SK-N-DZ (cell line): Measurements from ENCODE around the gene EPHB3.

Source experiments
- DNase-seq: peaks from one replicate; pipeline ENCODE4 v3.0.0-alpha.2; 2015; ENCODE audit warnings: low spot score

EPHB3 gene

GRCh38 chr3:184543256-184543655, 18.3 kb upstream of the EPHB3 start:
- DNase-seq: no peak

GRCh38 chr3:184543843-184544512, 17.6 kb upstream of the EPHB3 start:
- DNase-seq: peak; percentile 89

DNA sequence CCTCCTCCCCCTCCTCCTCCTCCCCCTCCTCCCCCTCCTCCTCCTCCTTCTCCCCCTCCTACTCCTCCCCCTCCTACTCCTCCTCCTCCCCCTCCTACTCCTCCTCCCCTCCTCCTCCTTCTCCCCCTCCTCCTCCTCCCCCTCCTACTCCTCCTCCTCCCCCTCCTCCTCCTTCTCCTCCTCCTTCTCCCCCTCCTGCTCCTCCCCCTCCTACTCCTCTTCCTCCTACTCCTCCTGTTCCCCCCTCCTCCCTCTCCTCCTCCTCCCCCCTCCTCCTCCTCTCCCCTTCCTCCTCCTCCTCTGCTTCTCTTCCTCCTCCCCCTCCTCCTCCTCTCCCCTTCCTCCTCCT, 17.1 kb upstream of the EPHB3 start:
- no peak for DNase-seq

DNA sequence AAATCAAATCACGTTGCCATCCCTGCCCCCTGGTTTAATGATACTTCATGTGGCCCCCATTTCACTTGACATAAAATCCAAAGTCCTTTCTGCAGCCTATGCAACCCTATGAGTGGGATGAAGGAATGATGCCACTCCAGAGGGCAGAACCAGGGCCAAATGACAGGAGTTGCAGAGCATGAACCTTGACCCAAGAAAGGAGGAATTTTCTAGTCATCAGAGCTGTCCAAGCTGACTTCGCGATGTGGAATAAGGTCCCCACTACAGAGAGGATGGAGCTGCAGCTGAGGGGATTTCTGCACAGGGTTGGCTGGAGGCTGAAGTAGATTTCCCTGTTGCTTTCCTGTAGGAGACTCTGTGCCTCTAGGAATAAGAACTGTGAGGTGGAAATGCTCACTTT, 15.8 kb upstream of the EPHB3 start:
- DNase-seq: no peak

DNA sequence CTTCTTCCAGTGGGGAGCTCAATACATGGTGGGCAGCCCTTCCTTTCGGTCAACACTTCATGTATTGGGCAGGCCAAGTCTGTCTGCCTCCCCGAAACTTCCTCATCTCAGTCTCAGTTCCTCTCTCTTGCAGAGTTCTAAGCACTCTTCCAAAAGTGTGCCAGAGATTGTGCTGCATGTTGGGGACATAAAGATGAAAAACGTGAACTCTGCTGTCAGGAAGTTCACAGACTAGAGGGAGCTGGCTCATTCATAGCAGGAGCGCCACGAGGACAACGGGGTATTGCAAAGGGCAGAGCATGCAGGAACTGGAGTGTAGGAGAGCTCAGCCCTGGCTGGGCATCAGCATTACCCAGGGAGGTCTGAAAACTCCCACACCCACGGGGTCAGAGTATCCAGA, 15.3 kb upstream of the EPHB3 start:
- no peak for DNase-seq

DNA sequence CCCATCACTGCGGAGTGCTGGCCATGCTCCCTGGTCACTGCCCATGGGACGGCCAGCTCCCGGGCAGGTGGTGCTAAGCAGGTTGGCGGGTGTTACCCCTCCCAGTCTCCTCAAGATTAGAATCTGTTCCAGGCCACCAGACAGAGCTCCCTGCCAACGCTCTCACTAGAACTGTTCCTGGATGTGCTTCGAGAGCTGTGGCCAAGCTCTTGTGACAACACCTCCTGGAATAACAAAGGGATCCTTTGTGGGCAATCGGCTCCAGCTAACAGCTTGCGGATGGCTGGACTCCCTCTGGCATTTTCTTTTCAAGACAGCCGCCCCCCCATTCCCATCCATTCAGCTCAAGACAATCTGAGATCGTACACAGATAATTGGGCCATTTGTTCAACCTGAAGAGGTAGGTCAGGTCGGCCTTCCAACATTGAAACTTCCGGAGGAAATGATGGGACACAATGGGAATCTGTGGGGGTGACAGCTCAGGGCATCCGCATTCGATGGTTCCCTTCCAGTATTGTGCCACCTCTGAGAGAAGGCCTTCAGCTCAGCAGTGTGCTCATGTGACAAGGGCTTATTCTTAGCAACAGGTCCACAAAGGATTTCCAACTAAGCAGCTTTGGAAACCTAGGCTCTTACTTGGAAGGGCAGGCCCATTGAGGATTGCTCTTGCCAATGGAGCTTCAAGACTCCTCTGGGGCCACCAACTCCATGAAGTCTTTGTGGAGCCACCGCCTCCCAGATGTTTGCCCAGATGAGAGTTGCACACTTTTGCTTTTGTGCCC, 11.6 kb upstream of the EPHB3 start:
- DNase-seq: no peak

- DNase-seq: no peak
Measured at GRCh38 chr3:184551103-184551502, 10.5 kb upstream of the EPHB3 start.

DNA sequence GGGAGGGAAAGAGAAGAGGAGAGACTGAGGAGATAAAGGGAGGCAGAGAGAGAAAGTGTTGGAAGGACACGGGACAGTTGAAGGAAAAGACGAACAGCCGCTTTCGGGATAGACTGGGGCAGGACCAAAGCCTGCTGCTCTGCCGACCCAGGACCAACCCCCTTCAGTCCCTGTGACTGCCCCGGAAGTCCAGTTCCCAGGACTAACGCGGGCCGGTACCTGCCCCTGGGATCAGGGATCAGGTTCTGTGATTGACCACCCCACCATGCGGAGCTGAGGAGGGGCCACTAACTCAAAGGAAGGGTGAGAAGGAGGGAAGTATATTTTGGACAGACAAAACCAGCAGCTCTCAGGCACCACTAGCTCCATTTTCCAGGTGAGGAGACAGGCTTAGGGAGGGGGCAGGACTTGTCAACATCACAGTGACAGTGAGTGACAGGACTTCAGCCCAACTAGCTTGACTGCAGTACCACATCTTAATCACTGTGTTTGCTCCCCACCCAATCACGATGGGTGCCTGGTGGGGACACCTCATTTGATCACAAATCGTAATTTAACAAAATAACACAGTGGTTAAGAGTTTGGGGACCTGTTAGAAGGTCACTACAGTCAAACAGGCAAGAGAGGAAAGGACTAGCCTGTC, 9.8 kb upstream of the EPHB3 start:
- no peak for DNase-seq

GRCh38 chr3:184552296-184552695, 9.3 kb upstream of the EPHB3 start:
- no peak for DNase-seq

- DNase-seq: no peak
Measured at GRCh38 chr3:184552863-184553262, 8.7 kb upstream of the EPHB3 start.

DNA sequence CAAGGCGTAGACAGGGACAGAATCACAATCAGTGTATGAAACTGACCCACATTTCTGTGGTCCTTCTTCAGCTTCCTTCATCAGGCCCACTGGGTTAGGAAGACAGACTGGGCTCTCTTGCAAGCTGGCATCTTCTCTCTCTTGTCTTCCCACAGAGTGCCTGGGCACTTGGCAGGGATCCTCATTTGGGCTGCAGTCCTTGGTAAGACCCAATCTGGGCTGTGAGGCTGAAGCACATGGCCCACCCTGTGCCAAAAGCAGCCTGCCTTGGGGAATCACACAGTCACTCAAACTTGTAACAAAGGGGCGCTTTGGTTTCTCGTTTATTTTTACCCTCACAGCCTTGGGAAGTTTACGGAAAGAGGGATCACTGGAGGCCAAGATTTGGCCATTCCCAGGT, 8.2 kb upstream of the EPHB3 start:
- no peak for DNase-seq

DNA sequence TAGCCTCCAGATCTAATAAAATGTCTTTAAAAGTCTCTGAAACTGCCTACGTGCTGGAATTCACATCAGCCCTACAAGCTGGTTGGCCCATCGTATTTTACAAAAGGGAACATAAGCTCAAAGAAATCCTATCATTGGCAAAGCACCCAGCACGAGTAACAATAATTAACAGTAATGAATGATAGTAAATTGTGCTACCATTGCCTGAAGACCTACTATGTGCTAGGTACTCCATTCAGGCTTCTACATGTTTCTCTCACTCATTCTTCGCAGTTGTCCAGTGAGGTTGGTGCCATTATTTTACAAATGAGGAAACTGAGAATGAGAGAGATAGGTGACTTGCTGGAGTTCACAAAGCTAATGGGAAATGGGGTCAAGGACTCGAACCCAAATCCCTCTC, 7.1 kb upstream of the EPHB3 start:
- no peak for DNase-seq

DNA sequence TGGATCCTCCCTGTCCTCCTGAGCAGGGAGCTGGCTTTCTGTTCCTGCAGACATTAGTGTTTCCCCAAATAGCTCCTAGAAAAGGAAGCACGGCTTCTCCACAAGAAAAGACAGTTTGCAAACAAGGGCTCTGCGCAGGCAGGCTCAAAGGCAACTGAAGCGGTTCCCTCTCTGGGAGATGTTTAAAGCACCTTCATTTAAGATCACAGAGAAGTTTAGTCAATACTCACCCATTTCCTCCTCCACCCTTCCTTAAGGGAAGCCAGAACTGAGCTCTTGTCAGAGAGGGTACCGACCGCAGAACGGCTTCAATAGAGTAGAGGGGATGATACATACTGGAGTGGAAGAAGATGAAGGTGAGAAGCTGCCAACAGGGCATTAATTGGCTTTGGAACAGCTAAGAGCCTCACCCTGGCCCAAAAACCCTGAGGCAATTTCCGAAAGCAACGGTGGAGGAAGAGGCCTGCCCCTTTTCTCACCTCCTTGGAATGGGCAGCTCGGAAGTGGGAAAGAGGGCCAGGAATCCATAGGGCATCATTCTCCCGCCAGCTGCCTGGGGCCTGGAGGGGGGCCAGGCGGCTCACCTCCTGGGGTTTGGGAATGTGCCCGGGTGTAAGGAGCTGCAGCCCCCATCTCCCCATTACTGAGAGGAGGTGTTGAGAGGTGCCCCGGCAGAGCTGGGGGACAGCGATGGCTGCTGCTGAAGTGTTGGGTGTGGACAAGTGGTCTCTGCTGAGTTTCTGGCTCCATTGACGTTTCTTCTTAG, 4.8 kb upstream of the EPHB3 start:
- DNase-seq: no peak

- DNase-seq: no peak
Measured at GRCh38 chr3:184557348-184557950, 4.1 kb upstream of the EPHB3 start.

GRCh38 chr3:184558726-184559125, 2.9 kb upstream of the EPHB3 start:
- DNase-seq: no peak

DNA sequence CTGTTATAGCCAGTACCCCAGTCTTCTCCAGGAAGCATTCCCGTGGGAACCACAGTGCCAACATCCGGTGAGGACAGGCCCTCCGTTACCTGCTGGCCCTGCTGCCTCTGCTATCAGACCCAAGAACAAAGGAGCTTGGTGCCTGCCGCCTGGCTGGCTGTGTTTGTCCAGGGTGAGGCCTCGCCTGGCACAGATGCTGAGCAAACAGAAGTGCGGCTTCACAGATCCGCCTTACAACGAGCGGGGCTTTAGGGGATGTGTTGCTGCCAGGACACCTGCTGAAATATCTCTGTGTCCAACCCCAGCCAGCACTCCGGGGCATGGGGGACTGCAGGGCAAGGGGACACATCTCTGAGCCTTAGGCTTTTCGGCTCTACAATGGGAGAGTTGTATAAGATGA, 2.2 kb upstream of the EPHB3 start:
- DNase-seq: no peak

DNA sequence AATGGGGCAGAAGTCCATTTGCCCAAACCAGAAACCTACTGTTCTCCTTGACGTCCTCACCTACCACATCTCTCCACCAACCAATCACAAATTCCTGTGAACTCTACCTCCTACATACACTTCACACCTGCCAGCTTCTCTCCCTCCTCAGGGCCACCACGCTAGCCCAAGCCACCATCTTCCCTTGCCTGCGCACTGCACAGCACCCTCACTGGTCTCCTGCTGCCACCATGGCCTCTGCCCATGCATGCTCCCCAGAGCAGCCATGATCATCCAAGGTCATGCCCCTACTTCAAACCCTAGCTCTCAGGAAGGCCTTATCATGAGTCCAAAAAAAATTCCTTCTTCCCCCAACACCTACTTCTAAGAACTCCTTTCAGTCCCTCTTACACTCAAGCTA, 1.1 kb upstream of the EPHB3 start:
- no peak for DNase-seq

DNA sequence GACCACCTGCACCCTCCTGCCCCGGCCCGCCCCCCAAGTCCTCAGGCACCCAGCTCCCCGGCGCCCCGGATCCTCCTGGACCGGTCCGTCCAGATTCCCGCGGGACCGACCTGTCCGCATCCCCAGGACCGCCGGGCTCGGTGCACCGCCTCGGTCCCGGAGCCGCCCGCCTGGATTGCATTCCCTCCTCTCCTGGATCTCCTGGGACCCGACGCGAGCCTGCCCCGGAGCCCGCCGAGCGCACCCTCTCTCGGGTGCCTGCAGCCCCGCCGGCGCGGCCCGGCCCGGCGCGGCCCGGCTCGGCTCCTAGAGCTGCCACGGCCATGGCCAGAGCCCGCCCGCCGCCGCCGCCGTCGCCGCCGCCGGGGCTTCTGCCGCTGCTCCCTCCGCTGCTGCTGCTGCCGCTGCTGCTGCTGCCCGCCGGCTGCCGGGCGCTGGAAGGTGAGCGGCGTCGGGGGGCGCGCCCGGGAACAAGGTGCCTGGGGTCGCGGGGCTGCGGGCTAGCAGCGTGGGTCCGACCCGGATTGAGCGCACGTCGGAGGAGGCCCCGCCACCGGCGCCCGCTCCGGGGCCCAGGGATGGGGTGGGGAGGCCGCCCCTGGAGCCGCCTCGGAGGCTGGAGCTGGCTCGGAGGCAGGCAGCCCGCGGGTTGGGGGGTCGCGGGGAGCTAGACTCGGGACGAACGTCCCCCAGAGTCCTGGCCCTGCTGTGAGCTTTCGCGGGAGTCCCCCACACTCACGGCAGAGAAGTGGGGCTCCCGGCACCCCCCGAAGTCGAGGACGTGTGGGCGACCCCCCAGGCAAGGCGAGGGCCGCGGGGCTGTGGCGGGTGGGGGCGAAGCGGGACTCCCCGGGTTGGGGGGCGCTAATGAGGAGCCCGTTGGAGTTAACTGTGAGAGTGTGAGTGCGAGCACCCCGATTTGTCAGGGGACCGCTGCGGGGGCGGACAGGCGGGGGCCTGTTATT, 610 bp downstream of the EPHB3 start:
- DNase-seq: no peak

GRCh38 chr3:184562878-184563560, 1.4 kb downstream of the EPHB3 start:
- DNase-seq: no peak

- DNase-seq: no peak
Measured at GRCh38 chr3:184563561-184563925, 2.0 kb downstream of the EPHB3 start.
